Stimulated activated CD8-positive, alpha-beta memory T cell treated with anti-CD3 and anti-CD28 coated beads, Interleukin-7, amount 100 ng/mL, for 48 hours (primary cell): ENCODE measurements around the gene APMAP.

Source experiments
- DNase-seq, 2 donors: peaks; one replicate each; pipeline ENCODE4 v3.0.0-alpha.2; 2020; ENCODE audit warnings: low read depth in 1 of 2; ENCODE audit errors: extremely low read depth in 1 of 2

The APMAP gene

DNA sequence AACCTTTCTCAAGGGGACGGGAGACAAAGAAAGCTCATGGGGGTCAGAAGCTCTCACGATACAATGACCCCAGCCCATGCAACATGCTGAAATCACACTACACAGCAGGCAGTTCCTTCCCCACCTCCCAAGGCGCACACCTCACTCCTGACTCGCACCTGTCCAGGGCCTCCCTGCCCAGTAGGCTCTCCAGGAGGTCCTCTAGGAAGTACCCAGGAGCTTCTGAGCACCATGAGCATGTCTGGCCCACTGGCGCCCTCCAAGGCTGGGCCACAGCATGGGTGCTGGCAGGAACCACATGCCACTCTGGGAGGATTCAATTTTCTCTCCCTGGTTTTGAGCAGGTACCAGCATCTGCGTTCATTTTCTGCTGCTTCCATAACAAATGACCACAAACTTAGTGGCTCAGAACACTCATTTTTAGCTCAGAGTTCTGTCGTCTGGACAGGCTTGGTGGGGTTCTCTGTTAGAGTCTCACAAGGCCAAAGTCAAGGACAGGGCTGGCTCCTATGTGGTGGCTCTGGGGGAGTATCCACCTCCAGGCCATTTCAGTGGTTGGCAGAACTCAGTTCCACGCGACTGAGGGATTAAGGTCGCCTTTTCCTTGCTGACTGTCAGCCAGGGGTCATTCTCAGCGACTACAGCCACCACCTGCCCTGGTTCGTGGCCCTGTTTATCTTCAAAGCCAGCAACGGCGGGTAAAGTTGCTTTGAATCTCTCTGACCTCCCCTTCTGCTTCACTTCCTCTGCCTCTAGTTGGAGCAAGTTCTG, 32.7 kb upstream of the APMAP start:
- DNase-seq: no peak

- DNase-seq: no peak
Measured at GRCh38 chr20:25024171-25024570, 31.6 kb upstream of the APMAP start.

DNA sequence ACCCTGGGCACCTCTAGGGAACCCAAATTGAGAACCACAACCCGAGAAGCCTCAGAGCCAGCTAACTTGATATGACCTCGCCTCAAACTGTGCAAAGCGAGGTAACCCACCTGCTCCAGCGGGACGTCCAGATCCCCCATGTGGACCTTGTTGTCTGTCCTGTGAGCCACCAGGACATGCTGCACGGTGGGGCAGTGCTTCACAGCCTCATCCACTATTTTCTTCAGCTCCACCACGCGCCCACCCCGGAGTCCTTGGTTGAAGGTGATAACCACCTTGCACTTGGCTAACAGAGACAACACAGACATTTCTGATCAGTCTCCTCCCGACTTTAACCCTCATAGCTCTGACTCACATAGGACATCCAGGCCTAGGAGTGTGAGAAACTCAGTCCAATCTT, 30.8 kb upstream of the APMAP start:
- DNase-seq: no peak

GRCh38 chr20:25022680-25023079, 30.1 kb upstream of the APMAP start:
- no peak for DNase-seq

DNA sequence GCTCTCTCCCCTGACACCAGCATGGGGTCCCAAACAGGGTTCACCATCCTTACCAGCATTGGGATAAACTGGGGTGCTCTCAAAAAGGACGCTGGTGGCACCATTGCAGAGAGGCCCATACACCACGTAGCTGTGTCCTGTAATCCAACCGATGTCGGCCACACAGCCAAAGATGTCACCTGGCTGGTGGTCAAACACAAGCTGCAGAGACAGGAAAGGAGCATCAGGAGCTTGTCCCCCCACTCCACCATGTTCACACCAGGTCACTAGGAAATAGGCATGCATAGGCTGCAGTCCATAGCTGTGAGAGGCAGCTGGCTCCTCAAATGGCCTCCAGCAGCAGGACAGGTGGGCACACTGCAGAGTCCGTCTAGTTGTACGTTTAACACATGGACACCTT, 28.8 kb upstream of the APMAP start:
- no peak for DNase-seq

GRCh38 chr20:25020901-25021301, 28.4 kb upstream of the APMAP start:
- no peak for DNase-seq

DNA sequence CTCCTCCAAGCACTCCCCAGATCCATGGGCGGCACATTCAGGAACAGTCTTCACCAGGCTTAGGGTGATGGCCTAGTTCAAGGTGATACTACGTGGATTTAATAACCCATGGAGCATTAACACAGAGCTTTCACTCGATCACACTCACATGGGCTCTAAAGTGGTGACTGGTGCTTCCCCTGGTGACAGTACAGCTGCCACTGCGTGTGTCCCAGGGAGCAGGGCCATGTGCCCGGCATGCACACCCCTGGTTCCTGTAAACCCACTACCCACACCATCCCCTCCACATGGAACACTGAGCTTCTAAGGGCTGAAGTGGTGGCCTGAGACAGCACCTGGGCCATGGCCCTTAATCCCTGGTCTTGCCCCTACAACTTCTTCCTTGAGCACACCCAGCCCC, 27.8 kb upstream of the APMAP start:
- no peak for DNase-seq

DNA sequence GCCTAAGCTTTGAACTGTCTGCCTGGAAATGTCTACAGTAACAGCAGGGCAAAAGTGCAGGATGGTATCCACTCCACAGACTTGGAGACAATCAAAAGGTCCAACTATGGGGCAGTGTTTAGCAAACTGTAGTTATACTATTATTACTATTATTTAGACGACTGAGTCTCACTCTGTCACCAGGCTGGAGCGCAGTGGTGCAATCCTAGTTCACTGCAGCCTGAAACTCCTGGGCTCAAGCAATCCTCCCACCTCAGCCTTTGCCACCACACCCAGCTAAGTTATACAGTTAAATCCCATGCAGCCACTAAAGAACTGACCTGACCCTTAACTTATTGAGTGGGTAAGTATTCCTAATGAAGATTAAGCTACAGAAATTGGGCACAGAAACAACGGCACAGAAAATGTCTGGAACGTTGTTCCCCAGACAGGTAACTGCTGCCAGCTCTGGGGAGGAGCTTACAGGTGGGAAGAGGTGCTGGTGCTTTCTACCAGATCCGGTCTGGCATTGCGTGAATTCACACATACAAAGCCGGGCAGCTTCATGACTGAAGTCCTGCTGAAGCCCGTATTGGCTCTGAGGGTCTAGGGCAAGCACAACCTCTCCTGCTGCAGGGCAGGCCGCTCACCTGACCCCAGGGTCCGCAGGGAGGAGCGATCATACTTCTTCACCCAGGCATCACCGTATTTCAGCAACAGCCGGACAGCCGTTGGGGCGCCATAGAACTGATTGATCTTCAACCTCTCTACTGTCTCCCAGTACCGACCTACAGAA, 27.0 kb upstream of the APMAP start:
- no peak for DNase-seq

DNA sequence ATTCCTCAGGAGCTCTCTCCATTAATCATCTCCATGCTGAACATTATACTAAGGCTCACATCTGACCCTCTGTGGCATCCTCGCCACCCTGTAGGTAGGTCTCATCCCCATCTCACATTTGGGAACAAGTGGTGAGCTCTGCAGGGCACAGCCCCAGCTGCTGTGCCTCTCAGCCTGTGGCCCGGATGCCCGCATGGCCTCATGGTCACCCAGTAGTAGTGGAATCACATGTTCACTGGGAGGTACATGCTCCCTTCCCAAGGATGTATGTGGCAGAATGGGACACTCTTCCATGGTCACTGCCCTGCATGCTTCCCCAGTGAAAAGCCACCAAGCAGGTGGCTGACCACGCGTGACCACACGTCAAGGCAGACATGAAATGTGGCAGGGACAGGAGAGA, 26.3 kb upstream of the APMAP start:
- no peak for DNase-seq

DNA sequence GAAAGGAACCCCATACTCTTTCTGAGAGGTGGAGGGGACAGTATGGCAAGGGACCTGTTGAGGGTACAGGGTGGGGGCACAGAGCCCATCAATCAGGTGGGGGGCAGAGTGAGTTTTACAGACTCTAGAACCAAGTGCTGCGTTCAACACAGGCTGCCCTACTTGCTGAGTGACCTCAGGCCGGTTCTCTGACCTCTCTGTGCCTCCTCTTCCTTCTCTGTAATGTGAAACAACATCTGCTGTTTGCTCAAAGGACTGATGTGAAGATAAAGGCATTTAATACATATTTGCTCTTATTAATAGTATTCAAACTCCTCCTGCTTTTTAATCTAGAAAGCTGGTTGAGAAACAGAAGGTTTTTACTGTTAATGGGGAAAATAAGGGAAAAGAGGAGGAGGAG, 25.9 kb upstream of the APMAP start:
- no peak for DNase-seq

- DNase-seq: no peak
Measured at GRCh38 chr20:25017257-25017803, 24.8 kb upstream of the APMAP start.

- DNase-seq: no peak
Measured at GRCh38 chr20:25016471-25016870, 23.9 kb upstream of the APMAP start.

GRCh38 chr20:25015986-25016385, 23.4 kb upstream of the APMAP start:
- DNase-seq: no peak

DNA sequence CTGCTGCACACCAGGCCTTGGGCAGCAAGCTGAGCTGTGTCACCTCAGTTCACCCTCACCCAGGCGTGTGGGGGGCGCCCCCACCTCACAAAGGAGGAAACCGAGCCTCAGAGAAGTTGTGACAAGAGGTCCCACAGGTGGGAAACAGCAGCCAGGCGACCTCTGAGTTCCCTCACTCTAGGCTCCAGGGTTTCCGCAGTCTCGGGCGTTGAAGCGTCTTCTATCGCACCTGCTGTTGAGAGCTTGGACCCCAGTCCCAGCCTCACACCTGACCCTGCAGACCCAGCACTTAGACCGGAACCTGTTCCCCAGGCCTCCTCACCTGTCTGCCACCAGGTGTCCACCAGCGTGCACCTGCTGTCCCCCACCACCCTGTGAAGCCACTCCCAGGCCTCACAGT, 22.3 kb upstream of the APMAP start:
- DNase-seq: no peak

DNA sequence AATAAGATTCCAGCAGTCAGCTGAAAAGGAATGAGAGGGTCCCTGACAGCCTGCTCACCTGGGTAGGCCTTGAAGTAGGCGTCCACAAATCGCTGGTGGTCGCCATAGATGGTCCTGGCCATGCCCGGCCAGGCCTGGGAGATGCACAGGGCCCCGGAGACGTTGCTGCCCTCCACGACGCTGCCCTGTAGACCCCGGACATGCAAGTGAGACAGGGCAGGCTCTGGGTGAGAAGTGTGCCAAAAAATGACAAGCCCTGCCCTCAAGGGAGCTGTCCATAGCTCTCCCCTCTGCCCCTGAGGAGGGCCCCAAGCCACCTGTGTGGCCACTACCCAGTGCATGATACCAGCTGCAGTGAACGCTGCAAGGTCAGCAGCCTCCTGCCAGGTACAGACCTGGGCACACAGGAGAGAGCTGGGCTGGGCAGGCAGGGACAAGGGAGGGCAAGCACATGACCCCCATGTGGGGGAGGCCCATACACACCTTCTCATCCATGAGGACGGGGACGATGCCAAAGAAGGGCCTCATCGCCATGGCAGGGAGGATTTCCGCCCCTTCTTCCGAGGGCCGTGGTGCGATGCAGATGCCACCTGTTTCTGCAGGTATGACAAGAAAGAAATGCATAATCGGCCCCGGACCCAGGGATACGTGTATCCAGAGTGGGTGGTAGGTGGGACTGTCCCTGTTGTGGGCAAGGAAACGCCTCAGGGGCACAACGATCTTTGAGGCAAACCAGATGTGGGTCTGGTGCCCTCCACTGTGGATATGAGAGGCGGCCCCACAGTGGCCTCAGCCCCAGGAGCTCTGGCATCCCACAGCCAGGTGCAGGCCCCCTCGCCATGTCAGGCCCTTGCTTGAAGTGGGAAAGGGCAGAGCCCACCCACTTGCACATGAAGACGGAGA, 21.2 kb upstream of the APMAP start:
- no peak for DNase-seq

DNA sequence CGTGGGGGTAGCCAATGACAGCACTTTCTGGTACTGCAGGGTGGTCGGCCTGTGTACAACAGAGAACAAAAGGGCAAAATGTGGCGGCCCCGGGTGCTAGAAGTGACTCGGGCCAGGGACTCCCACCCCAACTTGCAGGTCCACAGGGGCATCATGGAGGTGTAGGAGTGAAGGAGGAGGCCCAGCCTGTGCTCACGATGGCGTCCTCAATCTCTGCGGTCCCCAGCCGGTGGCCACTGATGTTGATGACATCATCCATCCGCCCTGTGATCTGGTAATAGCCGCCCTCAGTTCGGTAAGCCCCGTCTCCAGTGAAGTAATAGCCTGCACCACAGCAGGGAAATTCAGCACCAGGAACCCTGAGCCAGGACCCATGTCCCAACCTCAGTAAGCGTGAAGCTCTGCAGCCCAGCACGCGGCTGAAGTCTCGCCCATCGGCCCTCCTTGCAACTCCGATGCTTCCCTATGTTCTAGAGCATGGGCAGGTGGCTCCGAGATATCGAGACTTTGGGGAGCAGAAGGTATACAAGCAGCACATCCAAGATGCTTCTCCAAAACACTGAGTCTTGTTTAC, 20.2 kb upstream of the APMAP start:
- no peak for DNase-seq

DNA sequence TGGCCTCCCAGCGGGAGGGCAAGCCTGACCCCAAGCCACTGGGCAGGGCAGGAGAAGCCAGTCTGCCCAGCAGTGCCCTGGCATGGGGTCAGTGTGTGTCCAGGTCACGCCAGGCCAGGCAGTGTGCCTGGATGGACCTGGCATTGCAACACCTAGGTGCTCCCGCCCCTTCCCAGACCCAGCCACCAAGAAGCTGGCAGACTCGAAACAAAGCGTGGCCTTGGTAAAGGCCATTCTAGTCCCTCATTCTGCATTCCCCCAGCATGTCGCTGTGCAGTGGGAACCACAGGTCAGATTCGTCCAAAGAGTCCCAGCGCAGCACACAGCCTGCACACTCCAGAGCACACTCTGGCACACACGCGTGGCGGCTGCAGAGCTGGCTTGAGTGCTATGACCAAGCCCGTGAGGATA, 19.3 kb upstream of the APMAP start:
- DNase-seq: no peak

GRCh38 chr20:25011261-25011660, 18.7 kb upstream of the APMAP start:
- no peak for DNase-seq

GRCh38 chr20:25009218-25010145, 16.9 kb upstream of the APMAP start:
- no peak for DNase-seq
